Panc1 (cell line): ENCODE measurements around the gene ALDH5A1. TPM values are rescaled to one million over a fixed set of nuclear protein-coding genes. Genes with fewer than 3 reads are reported as not detected.

Experiments
- ATAC-seq: fragments of 200-7000 bp; cut with Tn5 transposase; 2 replicates; pipeline ENCODE4 v1.9.1; 2020; ENCODE audit warnings: mild to moderate bottlenecking, moderate library complexity
- BruUV-seq: library from RNA; stranded (reverse); fragments of 400-500 nt; replicated peaks from 2 replicates; lab custom pipeline; 2021; lab: Mats Ljungman, UMichigan
- CTCF ChIA-PET: fragments of 300-600 bp; sonication (Branson Sonifier 250); formaldehyde crosslinking; loops from one replicate; lab custom pipeline; 2022; ENCODE audit warnings: antibody characterized with exemption; lab: Charles Lee
- POLR2A ChIA-PET: fragments of 300-600 bp; sonication (Branson Sonifier 250); formaldehyde crosslinking; loops from one replicate; lab custom pipeline; 2022; ENCODE audit warnings: antibody characterized with exemption; lab: Charles Lee
- DNase-seq: peaks from one replicate; pipeline ENCODE4 v3.0.0-alpha.2; 2010; ENCODE audit warnings: low read depth, low spot score
- H3K27ac ChIP-seq: 2 replicates; pipeline ENCODE4 v1.5.1; 2011; ENCODE audit warnings: mild to moderate bottlenecking, low read length, inconsistent platforms
- H3K27me3 ChIP-seq: fragments of 200-500 bp; sonication (Bioruptor generic); 2 replicates; pipeline ENCODE4 v1.6.0; 2014; ENCODE audit warnings: low read length, inconsistent platforms; ENCODE audit not compliant: control insufficient read depth, insufficient read depth
- H3K36me3 ChIP-seq: fragments of 200-500 bp; sonication (Bioruptor generic); 2 replicates; pipeline ENCODE4 v1.5.1; 2014; ENCODE audit warnings: inconsistent platforms, mild to moderate bottlenecking, low read length, moderate library complexity; ENCODE audit not compliant: control insufficient read depth, insufficient read depth
- H3K4me1 ChIP-seq: 2 replicates; pipeline ENCODE4 v1.5.1; 2011; ENCODE audit warnings: inconsistent platforms, mild to moderate bottlenecking, low read length, moderate library complexity; ENCODE audit not compliant: control insufficient read depth, insufficient read depth
- H3K4me3 ChIP-seq, 2 experiments: 2 replicates each; pipeline ENCODE4 v1.5.1; 2011 to 2012; ENCODE audit warnings: low read depth in 2 of 2, low read length in 2 of 2, mild to moderate bottlenecking in 2 of 2, inconsistent platforms in 1 of 2, moderate library complexity in 1 of 2
- H3K9me3 ChIP-seq: fragments of 200-500 bp; sonication (Bioruptor generic); 2 replicates; pipeline ENCODE4 v1.5.1; 2014; ENCODE audit warnings: low read depth, mild to moderate bottlenecking, inconsistent platforms, low read length, moderate library complexity; ENCODE audit not compliant: control insufficient read depth, insufficient read depth
- POLR2AphosphoS5 ChIP-seq: IDR thresholded peaks from 2 replicates; pipeline ENCODE4 v1.6.1; 2012; ENCODE audit warnings: mild to moderate bottlenecking, low read depth, low read length, moderate library complexity
- SIN3A ChIP-seq: IDR thresholded peaks from 2 replicates; pipeline ENCODE4 v1.6.1; 2012; ENCODE audit warnings: low read depth, mild to moderate bottlenecking, low read length, moderate library complexity, borderline replicate concordance; ENCODE audit not compliant: insufficient read depth
- TCF7L2 ChIP-seq: IDR thresholded peaks from 2 replicates; pipeline ENCODE4 v1.6.1; 2011; ENCODE audit warnings: mild to moderate bottlenecking, low read depth, low read length, inconsistent platforms
- in situ Hi-C: cut with HindIII; loops from 2 replicates; pipeline ENCODE4 v1.10.0; 2016; ENCODE audit warnings: low sequenced_read_pairs, low pct_unique_long_range_greater_than_20kb
- intact Hi-C: fragments of 100-400 bp; cut with micrococcal nuclease; formaldehyde crosslinking; loops from one replicate; pipeline ENCODE4 v1.10.0; 2022; ENCODE audit not compliant: unreplicated experiment
- total RNA-seq: library from RNA; stranded (reverse); gene quantifications from one replicate; pipeline ENCODE4 v1.2.1, GENCODE V29; 2021; ENCODE audit not compliant: unreplicated experiment
- TF ChIP-seq, protein P1 (sequence below): fragments of 450-650 bp; IDR thresholded peaks from 2 replicates; pipeline ENCODE4 v1.5.1; 2017; ENCODE audit warnings: mild to moderate bottlenecking
- TF ChIP-seq, protein P2 (sequence below), 2 experiments: IDR thresholded peaks; 2 replicates each; pipeline ENCODE4 v1.6.1; 2011 to 2012; ENCODE audit warnings: low read depth in 2 of 2, control low read depth in 1 of 2, low read length in 1 of 2, mild to moderate bottlenecking in 1 of 2, moderate library complexity in 1 of 2; ENCODE audit not compliant: insufficient read depth in 1 of 2

Gene ALDH5A1
- total RNA-seq, 1 experiment from 2014 or later: 4.2 TPM

DNA sequence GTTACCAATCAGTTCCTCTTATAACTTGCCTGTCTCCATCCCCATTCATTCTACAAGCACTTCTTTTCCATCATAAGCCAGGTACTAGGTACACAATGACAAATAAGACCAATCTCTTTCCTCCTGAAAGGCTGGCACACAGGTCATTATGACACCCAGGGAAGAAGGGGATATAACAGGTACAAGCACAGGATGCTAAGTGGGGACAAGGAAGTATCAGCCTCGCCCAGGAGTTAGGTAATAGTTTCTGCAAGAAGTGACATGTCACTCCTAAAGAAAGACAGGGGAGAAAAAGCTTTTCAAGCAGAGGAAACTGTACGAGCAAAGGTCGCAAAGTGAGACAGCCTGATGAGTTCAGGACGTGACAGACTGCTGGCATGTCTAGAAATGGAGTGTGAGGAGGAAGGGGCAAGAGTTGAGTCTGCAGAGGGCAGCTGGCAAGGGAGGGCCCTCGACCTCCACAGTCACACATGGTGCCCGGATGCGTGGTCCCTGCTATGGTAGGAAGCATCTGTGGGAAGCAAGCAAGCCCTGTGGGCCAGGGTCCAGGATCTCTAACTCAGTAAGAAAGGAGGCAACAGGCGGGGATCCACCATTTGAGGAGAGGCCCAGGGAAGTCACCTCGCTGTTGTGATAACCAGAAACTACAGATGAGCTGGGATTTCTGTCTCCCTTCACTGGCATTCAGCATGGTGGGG, 45.8 kb upstream of the ALDH5A1 start:
- TF ChIP-seq SIN3A: no peak
- TF ChIP-seq, protein P1, sequence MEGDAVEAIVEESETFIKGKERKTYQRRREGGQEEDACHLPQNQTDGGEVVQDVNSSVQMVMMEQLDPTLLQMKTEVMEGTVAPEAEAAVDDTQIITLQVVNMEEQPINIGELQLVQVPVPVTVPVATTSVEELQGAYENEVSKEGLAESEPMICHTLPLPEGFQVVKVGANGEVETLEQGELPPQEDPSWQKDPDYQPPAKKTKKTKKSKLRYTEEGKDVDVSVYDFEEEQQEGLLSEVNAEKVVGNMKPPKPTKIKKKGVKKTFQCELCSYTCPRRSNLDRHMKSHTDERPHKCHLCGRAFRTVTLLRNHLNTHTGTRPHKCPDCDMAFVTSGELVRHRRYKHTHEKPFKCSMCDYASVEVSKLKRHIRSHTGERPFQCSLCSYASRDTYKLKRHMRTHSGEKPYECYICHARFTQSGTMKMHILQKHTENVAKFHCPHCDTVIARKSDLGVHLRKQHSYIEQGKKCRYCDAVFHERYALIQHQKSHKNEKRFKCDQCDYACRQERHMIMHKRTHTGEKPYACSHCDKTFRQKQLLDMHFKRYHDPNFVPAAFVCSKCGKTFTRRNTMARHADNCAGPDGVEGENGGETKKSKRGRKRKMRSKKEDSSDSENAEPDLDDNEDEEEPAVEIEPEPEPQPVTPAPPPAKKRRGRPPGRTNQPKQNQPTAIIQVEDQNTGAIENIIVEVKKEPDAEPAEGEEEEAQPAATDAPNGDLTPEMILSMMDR: no peak
- TF ChIP-seq, protein P2, sequence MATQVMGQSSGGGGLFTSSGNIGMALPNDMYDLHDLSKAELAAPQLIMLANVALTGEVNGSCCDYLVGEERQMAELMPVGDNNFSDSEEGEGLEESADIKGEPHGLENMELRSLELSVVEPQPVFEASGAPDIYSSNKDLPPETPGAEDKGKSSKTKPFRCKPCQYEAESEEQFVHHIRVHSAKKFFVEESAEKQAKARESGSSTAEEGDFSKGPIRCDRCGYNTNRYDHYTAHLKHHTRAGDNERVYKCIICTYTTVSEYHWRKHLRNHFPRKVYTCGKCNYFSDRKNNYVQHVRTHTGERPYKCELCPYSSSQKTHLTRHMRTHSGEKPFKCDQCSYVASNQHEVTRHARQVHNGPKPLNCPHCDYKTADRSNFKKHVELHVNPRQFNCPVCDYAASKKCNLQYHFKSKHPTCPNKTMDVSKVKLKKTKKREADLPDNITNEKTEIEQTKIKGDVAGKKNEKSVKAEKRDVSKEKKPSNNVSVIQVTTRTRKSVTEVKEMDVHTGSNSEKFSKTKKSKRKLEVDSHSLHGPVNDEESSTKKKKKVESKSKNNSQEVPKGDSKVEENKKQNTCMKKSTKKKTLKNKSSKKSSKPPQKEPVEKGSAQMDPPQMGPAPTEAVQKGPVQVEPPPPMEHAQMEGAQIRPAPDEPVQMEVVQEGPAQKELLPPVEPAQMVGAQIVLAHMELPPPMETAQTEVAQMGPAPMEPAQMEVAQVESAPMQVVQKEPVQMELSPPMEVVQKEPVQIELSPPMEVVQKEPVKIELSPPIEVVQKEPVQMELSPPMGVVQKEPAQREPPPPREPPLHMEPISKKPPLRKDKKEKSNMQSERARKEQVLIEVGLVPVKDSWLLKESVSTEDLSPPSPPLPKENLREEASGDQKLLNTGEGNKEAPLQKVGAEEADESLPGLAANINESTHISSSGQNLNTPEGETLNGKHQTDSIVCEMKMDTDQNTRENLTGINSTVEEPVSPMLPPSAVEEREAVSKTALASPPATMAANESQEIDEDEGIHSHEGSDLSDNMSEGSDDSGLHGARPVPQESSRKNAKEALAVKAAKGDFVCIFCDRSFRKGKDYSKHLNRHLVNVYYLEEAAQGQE (IDR thresholded peaks at IDR 0.05; ENCODE audit: insufficient read depth in 1 of 2, low read depth in 2 of 2, low read length in 1 of 2): no peak
- TF ChIP-seq POLR2AphosphoS5: no peak
- no peak for TF ChIP-seq TCF7L2
- in situ Hi-C loops: no loop called here
- intact Hi-C loops: no loop called here
- H3K4me1 ChIP-seq: no peaks in the 10 kb centered on the region
- no peaks in the 10 kb centered on the region for H3K36me3 ChIP-seq
- no TSS peak for BruUV-seq
- ChIA-PET POLR2A (no interaction called here), CTCF (no interaction called here)
- no peak overlapping the region for H3K27ac ChIP-seq
- no peak overlapping the region for H3K4me3 ChIP-seq
- H3K9me3 ChIP-seq: no peaks in the 10 kb centered on the region
- no peaks in the 10 kb centered on the region for H3K27me3 ChIP-seq
- ATAC-seq (no peak), DNase-seq (no peak)

DNA sequence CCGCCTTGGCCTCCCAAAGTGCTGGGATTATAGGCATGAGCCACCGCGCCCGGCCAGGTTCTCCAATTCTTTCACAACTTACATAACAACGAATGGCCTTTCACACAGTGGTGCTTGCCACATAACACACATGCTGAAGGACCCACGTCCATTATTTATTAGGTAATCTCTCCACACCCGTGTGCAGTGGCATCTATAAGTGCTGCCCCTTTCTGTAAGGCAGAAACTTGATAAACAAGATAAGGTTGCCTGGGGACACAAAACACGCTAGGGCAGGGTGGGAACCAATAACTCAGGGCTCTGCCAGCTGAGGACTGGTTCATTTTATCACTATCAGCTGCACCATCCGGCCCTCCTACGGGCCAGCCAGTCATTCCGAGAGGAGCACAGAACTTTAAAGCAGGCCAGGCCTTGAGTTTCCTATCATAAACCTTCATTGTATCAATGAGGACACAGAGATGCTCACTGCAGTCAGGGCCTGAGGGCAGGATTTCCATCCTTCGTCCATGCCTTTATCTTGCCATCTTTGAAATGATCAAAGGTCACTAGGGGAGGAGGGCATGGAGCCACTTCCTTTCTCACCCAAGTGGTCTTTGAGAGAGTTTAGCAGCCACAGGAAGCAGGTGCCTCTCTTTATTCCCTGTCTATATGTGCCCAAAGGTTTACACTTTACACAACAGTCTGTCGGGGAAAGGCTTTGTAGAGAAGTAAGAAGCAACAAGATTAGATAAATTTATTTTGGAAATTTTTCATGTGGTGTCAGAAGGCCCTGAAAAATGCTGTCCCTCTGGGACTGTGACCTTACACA, 43.0 kb upstream of the ALDH5A1 start:
- TF ChIP-seq, protein P1: no peak
- no peak for TF ChIP-seq SIN3A
- H3K4me1 ChIP-seq: no peaks in the 10 kb centered on the region
- CTCF ChIA-PET: no interaction called here
- ATAC-seq (no peak), DNase-seq (no peak)
- no peak overlapping the region for H3K4me3 ChIP-seq
- H3K27me3 ChIP-seq: no peaks in the 10 kb centered on the region
- intact Hi-C loops (no loop called here), in situ Hi-C loops (no loop called here)
- no TSS peak for BruUV-seq
- no peaks in the 10 kb centered on the region for H3K9me3 ChIP-seq
- POLR2A ChIA-PET: interaction anchor here (0.7 kb wide), 1 partner anchor 14 kb away, joined by 6 read pairs; no protein-coding TSS in a partner anchor
- H3K36me3 ChIP-seq: no peaks in the 10 kb centered on the region
- no peak overlapping the region for H3K27ac ChIP-seq
